ENCODE results near the gene CTXND2.
A peak's percentile ranks its signal among the peaks of the same experiment; 100 is the strongest.
"Not testable (repeated sequence)": the region's sequence is repeated elsewhere in the genome, so short reads cannot be mapped to it uniquely, and the experiment has no call there.

CTXND2 gene

DNA sequence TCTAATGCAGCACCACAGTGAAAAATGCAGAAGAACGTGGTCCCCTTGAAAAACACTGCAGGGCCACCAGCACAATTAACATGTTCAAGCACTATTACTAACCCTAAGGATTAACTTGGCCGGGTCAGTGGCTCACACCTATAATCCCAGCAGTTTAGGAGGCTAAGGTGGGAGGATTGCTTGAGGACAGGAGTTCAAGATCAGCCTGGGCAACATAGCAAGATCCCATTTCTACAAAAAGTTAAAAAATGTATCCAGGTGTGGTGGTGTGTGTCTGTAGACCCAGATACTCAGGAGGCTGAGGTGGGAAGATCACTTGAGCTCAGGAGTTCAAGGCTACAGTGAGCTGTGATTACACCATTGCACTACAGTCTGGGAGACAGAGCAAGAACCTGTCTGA lies 13.4 kb upstream of the CTXND2 start:
- Mint-ChIP-seq H3K9me3 (no peaks in the 10 kb centered on the region), H3K4me1 (peaks cover 28% of the 10 kb centered on the region), H3K36me3 (ENCODE audit: low read depth) (peaks cover 20% of the 10 kb centered on the region), H3K4me3 (peak overlapping the region in 2 of 3 experiments; percentile 19 to 20), H3K27ac (no peak overlapping the region), H3K27me3 (ENCODE audit: low read depth) (no peaks in the 10 kb centered on the region)
- no peak for TF ChIP-seq CTCF (IDR thresholded peaks at IDR 0.05; ENCODE audit: unreplicated experiment in 3 of 3)

DNA sequence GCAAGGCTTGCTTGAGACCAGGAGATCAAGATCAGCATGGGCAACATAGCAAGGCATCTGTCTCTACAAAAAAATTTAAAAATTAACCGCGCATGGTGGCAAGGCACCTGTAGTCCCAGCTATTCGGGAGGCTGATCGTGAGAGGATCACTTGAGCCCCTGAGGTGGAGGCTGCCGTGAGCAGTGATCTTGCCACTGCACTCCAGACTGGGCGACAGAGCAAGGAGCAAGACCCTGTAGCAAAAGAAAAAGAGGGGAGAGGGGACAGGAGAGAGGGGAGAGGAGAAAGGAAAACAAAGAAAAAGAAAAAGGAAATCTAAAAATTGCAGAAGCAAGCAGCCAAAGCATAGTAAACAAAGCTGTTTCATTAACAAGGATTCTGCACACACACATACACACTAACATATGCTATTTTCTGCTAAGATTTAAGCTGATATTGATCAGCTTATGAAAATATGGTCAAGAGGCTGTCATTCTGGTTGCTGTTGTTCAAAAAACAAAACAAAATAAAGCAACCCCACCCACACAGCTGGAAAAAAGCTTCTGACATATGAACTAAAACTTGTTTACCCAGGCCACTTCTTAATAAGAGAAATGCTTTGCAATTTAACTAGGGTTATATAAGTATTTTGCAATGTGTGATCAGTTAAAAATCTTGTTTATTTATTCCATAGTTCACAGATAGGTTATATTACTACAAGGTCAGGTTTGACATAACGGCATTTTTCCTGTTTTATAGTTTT lies 12.3 kb upstream of the CTXND2 start:
- Mint-ChIP-seq H3K4me3 (peak overlapping the region; percentile 89 to 100 (median 92)), H3K4me1 (peaks cover 28% of the 10 kb centered on the region), H3K9me3 (no peaks in the 10 kb centered on the region), H3K27ac (peak overlapping the region; percentile 98 to 100 (median 99)), H3K36me3 (ENCODE audit: low read depth) (peaks cover 19% of the 10 kb centered on the region), H3K27me3 (ENCODE audit: low read depth) (no peaks in the 10 kb centered on the region)
- TF ChIP-seq CTCF (IDR thresholded peaks at IDR 0.05; ENCODE audit: unreplicated experiment in 3 of 3) = no peak

DNA sequence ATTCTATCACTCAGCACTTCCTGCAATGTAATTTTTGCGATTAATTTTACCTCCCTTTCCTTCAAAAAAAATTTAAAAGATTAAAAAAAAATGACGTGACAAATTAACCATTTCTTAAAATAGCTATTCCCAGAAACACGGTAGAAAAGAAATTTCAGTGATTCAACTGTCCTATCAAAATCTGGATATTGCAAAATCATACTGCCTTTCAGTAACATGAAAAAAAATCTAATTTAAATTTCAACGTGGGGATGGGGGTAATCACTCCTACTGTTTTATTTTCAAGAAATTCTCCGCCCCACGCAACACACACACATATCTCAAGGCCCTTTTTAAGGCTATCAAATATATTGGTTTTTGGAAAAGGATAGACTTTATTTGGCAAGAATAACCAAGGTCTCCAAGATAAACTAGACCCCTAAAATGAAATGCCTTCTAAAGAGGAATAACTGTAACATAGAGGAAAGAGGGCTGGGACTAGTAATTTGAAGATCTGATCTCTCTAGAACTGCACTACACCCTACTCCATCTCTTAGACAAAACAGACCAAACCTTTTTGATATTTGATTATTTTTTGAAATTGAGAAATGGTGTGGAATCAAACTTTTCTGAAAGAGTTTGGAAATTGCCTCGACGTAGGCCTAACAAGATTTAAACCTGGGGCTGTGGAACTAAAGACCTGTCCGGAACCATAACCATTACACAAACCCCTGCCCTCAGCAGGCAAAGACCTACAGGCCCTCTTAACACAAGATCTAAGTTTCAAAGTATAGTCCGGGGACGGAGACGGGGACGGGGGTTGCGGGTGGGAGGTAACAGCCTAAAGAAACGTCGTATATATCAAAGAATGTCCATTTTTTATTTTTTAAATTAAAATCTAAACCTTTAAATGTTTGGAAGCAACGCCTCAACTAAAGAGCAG lies 11.5 kb upstream of the CTXND2 start:
- H3K9me3 Mint-ChIP-seq = no peaks in the 10 kb centered on the region
- peaks cover 28% of the 10 kb centered on the region for H3K4me1 Mint-ChIP-seq

GRCh38 chr1:150876119-150876454 lies 10.8 kb upstream of the CTXND2 start:
- Mint-ChIP-seq H3K27me3 (ENCODE audit: low read depth) (no peaks in the 10 kb centered on the region), H3K4me1 (peaks cover 28% of the 10 kb centered on the region), H3K4me3 (peak overlapping the region; percentile 89 to 100 (median 92)), H3K36me3 (ENCODE audit: low read depth) (peaks cover 16% of the 10 kb centered on the region), H3K27ac (peak overlapping the region; percentile 98 to 100 (median 99)), H3K9me3 (no peaks in the 10 kb centered on the region)
- TF ChIP-seq CTCF (IDR thresholded peaks at IDR 0.05; ENCODE audit: unreplicated experiment in 3 of 3) = no peak

More for the DNA sequence above, 11.5 kb upstream of the CTXND2 start:
- H3K27me3 Mint-ChIP-seq (ENCODE audit: low read depth) = no peaks in the 10 kb centered on the region
- TF ChIP-seq CTCF (IDR thresholded peaks at IDR 0.05; ENCODE audit: unreplicated experiment in 3 of 3) = no peak
- H3K27ac Mint-ChIP-seq = peak overlapping the region; percentile 98 to 100 (median 99)
- H3K4me3 Mint-ChIP-seq = peak overlapping the region; percentile 89 to 100 (median 92)
- H3K36me3 Mint-ChIP-seq (ENCODE audit: low read depth) = peaks cover 16% of the 10 kb centered on the region

- H3K4me1 Mint-ChIP-seq = peaks cover 22% of the 10 kb centered on the region
- H3K27me3 Mint-ChIP-seq (ENCODE audit: low read depth); H3K36me3 Mint-ChIP-seq (ENCODE audit: low read depth); H3K9me3 Mint-ChIP-seq; H3K4me3 Mint-ChIP-seq; H3K27ac Mint-ChIP-seq: not testable (repeated sequence)
Observed at GRCh38 chr1:150878931-150879330, 8.0 kb upstream of the CTXND2 start.

DNA sequence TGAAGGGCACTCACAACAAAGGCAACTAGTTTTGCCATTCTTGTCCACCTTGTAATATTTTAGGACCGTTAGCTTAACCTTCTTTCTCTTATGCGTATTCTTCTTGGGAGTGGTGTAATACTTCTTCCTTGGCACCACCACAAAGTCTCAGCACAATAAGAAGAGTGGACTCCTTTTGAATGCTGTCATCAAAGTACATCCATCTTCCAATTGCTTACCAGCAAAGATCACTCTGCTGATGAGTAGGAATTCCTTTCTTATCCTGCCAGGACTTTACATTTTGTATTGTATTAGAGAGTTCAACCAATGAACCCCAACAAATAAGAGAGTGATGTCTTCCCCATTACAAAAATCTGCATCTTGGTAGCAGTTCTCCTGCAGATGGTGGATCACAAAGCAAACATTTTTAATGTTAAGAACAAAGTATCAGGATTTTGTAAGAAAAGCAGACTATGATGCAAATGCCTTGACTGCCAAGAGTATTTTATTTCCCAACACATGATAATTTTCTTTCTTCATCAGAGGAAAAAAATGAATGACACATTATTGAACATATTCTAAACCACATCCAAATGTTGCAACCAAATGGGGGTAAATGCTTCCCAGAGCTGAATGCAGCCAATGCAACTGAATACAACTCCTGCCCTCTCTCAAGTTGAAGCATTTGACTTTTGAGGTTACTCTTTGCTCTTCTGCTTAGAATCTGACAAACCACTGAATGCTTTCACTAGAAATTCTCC lies 5.4 kb upstream of the CTXND2 start:
- TF ChIP-seq CTCF (IDR thresholded peaks at IDR 0.05; ENCODE audit: unreplicated experiment in 3 of 3) = no peak
- H3K27ac Mint-ChIP-seq = peak overlapping the region in 1 of 3 experiments; percentile 48
- peaks cover 3% of the 10 kb centered on the region for H3K4me1 Mint-ChIP-seq
- H3K36me3 Mint-ChIP-seq (ENCODE audit: low read depth) = no peaks in the 10 kb centered on the region
- H3K9me3 Mint-ChIP-seq = no peaks in the 10 kb centered on the region
- no peak overlapping the region for H3K4me3 Mint-ChIP-seq
- peaks cover 3% of the 10 kb centered on the region for H3K27me3 Mint-ChIP-seq (ENCODE audit: low read depth)

- not testable (repeated sequence) for H3K27me3 Mint-ChIP-seq (ENCODE audit: low read depth); H3K4me3 Mint-ChIP-seq; H3K36me3 Mint-ChIP-seq (ENCODE audit: low read depth); H3K9me3 Mint-ChIP-seq; H3K27ac Mint-ChIP-seq; H3K4me1 Mint-ChIP-seq
Observed at GRCh38 chr1:150883121-150883520, 3.8 kb upstream of the CTXND2 start.

All from nephron (organoid).